KMS-11 (cell line): ENCODE data around the gene KIAA0319L.

Experiments
- H2AFZ ChIP-seq: fragments of 200-600 bp; sonication (generic); 2 replicates; pipeline ENCODE4 v1.6.1; 2016; ENCODE audit warnings: antibody characterized with exemption, mixed run types, low read depth
- H3K27ac ChIP-seq: fragments of 200-600 bp; sonication (generic); 2 replicates; pipeline ENCODE4 v1.6.1; 2016; ENCODE audit warnings: mild to moderate bottlenecking, mixed run types
- H3K27me3 ChIP-seq: fragments of 200-600 bp; sonication (generic); 2 replicates; pipeline ENCODE4 v1.6.1; 2017; ENCODE audit warnings: mild to moderate bottlenecking, low read depth, mixed run types, moderate library complexity; ENCODE audit not compliant: insufficient read depth
- H3K36me3 ChIP-seq: fragments of 200-600 bp; sonication (generic); 2 replicates; pipeline ENCODE4 v1.6.1; 2017; ENCODE audit warnings: mild to moderate bottlenecking, mixed run types; ENCODE audit not compliant: insufficient read depth
- H3K4me1 ChIP-seq: fragments of 200-600 bp; sonication (generic); 2 replicates; pipeline ENCODE4 v1.6.1; 2016; ENCODE audit warnings: mild to moderate bottlenecking, low read depth, mixed run types; ENCODE audit not compliant: poor library complexity, severe bottlenecking
- H3K4me2 ChIP-seq: fragments of 200-600 bp; sonication (generic); 2 replicates; pipeline ENCODE4 v1.7.0; 2016; ENCODE audit warnings: mild to moderate bottlenecking, mixed run types
- H3K4me3 ChIP-seq: fragments of 200-600 bp; sonication (generic); IDR thresholded peaks from 2 replicates; pipeline ENCODE4 v1.6.1; 2017; ENCODE audit warnings: low read depth, low read length, mixed read lengths; ENCODE audit not compliant: insufficient read depth
- H3K79me2 ChIP-seq: fragments of 200-600 bp; sonication (generic); 2 replicates; pipeline ENCODE4 v1.6.1; 2016; ENCODE audit warnings: low read depth, mixed run types; ENCODE audit not compliant: insufficient read depth
- H3K9ac ChIP-seq: fragments of 200-600 bp; sonication (generic); 2 replicates; pipeline ENCODE4 v1.6.1; 2016; ENCODE audit warnings: mild to moderate bottlenecking, mixed run types
- H4K20me1 ChIP-seq: fragments of 200-600 bp; sonication (generic); 2 replicates; pipeline ENCODE4 v1.6.1; 2016; ENCODE audit warnings: mild to moderate bottlenecking, mixed run types; ENCODE audit not compliant: insufficient read depth
- CTCF ChIP-seq: fragments of 200-600 bp; sonication (generic); conservative IDR thresholded peaks from 2 replicates; pipeline ENCODE4 v1.6.1; 2017; ENCODE audit warnings: low read depth, mild to moderate bottlenecking, antibody characterized with exemption, low read length, moderate library complexity, mixed read lengths

KIAA0319L gene

GRCh38 chr1:35509558-35509957 is 47.6 kb downstream of the KIAA0319L start:
- no peak for TF ChIP-seq CTCF
- Histone ChIP-seq H3K9ac (no peak overlapping the region), H3K4me2 (peak overlapping the region; percentile 81; the same call in 1 of the 2 replicates), H4K20me1 (no peaks in the 10 kb centered on the region), H3K4me3 (no peak overlapping the region), H3K27ac (peak overlapping the region; percentile 95; the same call in 1 of the 2 replicates), H3K27me3 (no peaks in the 10 kb centered on the region), H2AFZ (no peak overlapping the region), H3K79me2 (peaks cover 34% of the 10 kb centered on the region), H3K36me3 (no peaks in the 10 kb centered on the region), H3K4me1 (peaks cover 57% of the 10 kb centered on the region)

- Histone ChIP-seq H3K36me3 (no peaks in the 10 kb centered on the region), H3K4me2 (peak overlapping the region; percentile 81), H3K79me2 (peaks cover 27% of the 10 kb centered on the region), H4K20me1 (no peaks in the 10 kb centered on the region), H3K27ac (peak overlapping the region; percentile 95), H3K4me3 (peak overlapping the region; percentile 67), H2AFZ (no peak overlapping the region), H3K4me1 (peaks cover 60% of the 10 kb centered on the region), H3K9ac (peak overlapping the region; percentile 67; the same call in 1 of the 2 replicates), H3K27me3 (no peaks in the 10 kb centered on the region)
- TF ChIP-seq CTCF: no peak
These were observed 49.3 kb downstream of the KIAA0319L start for GRCh38 chr1:35507947-35508346.

DNA sequence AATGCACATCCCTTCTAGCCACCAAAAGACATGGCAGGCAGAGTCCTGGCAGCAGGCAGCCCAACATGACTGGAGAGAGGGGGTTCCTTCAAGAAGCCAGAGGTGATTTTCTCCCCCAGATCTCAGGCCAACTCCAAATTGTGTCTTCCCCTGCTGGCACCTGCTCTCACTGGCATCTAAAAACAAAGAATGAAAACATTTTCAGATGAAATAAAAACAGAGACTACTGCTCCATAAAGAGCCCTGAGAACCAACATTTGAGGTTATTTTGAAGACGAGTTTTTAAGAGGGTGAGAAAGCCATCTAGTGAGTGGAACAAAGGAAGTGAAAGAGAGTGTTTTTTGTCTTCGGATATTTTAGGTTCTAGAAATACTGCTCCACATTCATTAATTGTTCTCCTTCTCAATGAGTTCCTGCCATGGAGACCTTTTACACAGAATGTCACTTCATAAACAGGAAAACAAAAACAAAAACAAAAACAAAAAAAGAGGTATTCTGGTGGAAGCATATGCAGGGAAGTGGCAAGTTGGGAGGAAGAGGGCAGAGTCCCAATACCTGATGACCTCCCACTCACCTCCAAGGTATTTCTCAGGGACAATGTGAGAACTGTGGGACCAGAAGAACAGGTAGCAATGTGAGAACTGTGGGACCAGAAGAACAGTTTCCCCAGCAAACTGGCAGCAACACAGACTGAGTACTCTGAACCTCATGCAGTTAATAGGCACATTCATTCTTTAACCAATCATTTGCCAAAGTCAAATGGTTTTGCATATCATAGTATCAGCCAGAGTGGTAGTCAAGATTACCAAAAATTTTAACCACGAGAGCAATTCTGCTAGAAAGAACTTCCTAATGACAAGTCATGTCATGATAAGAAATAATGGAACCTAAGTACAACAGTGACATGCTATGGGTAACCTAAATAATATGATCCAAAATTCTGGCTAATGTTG is 50.0 kb downstream of the KIAA0319L start:
- H3K9ac ChIP-seq: peak overlapping the region; percentile 67
- peak overlapping the region; percentile 95 for H3K27ac ChIP-seq
- peak overlapping the region; percentile 81 for H3K4me2 ChIP-seq

More for the DNA sequence above, 50.0 kb downstream of the KIAA0319L start:
- Histone ChIP-seq H3K27me3 (no peaks in the 10 kb centered on the region), H2AFZ (peak overlapping the region; percentile 14; the same call in 1 of the 2 replicates), H3K4me1 (peaks cover 60% of the 10 kb centered on the region), H4K20me1 (no peaks in the 10 kb centered on the region), H3K79me2 (peaks cover 27% of the 10 kb centered on the region), H3K36me3 (no peaks in the 10 kb centered on the region), H3K4me3 (peak overlapping the region; percentile 91)
- no peak for TF ChIP-seq CTCF
